ENCODE data around the gene TMC7. TPM values are rescaled to one million over a fixed set of nuclear protein-coding genes. Genes with fewer than 3 reads are reported as not detected.

The TMC7 gene
- total and polyA plus RNA-seq, 2 donors (not counting 3 experiments of a cell fraction or from before 2014, with no cell fraction given), result 5.7 to 7.0 TPM

DNA sequence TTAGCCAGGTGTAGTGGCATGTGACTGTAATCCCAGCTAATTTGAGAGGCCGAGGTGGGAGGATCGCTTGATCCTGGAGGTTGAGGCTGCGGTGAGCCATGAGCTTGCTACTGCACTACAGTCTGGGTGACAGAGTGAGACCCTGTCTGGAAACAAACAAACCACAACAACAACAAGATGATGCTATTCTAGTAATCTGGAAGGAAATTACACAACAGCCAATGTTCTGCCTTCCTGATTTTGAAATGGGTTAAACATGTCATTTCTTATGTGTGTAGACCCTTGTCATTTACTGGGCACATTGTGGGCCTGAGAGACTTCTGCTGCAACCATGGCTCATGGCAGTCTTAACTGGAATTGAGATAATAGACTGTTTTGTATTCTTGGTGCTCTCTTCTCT is 89.6 kb downstream of the TMC7 start:
- Histone ChIP-seq H3K79me2 (ENCODE audit: control insufficient read depth, insufficient read depth, low read length) (no peaks in the 10 kb centered on the region), H3K27me3 (ENCODE audit: control insufficient read depth in 2 of 2, insufficient read depth in 2 of 2, low read length in 2 of 2) (no peaks in the 10 kb centered on the region), H3K9me3 (replicated peaks; ENCODE audit: control insufficient read depth, insufficient read depth, low read length) (no peaks in the 10 kb centered on the region), H4K20me1 (replicated peaks; ENCODE audit: control insufficient read depth, extremely low read depth, insufficient read depth, low read length) (no peaks in the 10 kb centered on the region), H3K4me2 (ENCODE audit: insufficient read depth, low read length) (no peak overlapping the region), H3K9me1 (replicated peaks; ENCODE audit: control insufficient read depth, extremely low read depth, insufficient read depth, low read length) (no peaks in the 10 kb centered on the region), H3K27ac (ENCODE audit: insufficient read depth, low read depth, low read length) (no peak overlapping the region), H3K36me3 (ENCODE audit: control insufficient read depth in 2 of 2, extremely low read depth in 1 of 2, insufficient read depth in 2 of 2, low read length in 2 of 2) (peaks cover 4 to 8% of the 10 kb centered on the region in 2 experiments), H2AFZ (ENCODE audit: low read depth, low read length) (no peak overlapping the region), H3K4me3 (replicated peaks in 1 of 3; ENCODE audit: insufficient read depth in 1 of 3, low read depth in 1 of 3, low read length in 3 of 3) (no peak overlapping the region), H3K4me1 (ENCODE audit: control insufficient read depth, extremely low read depth, insufficient read depth, low read length) (peaks cover 4% of the 10 kb centered on the region), H3K9ac (replicated peaks; ENCODE audit: extremely low read depth, insufficient read depth, low read length) (no peak overlapping the region)
- intact Hi-C loops (cut with micrococcal nuclease), result no loop called here
- ChIA-PET POLR2A (no interaction called here), CTCF (interaction anchor here (0.9 to 7.8 kb wide), 4 partner anchors 13 to 97 kb away, joined by 3 to 132 read pairs (median 6); partner anchors contain the start of gene TMC7)
- dilution Hi-C loops (cut with MboI; ENCODE audit: extremely low pct_ligation_motif_present, low sequenced_read_pairs), result no loop called here
- no TSS peak for BruUV-seq (replicated peaks)
- FAIRE-seq, result no peak
- no peak for DNase-seq (ENCODE audit: low read depth, low spot score)
- TF ChIP-seq EZH2 (IDR thresholded peaks at IDR 0.05; ENCODE audit: borderline replicate concordance, low read depth, low read length, severe bottlenecking), result no peak
- no peak for TF ChIP-seq FOS (IDR thresholded peaks at IDR 0.05; ENCODE audit: borderline replicate concordance, insufficient read depth, low read length)
- TF ChIP-seq POLR2AphosphoS5 (IDR thresholded peaks at IDR 0.05; ENCODE audit: insufficient read depth, low read depth, low read length), result no peak

DNA sequence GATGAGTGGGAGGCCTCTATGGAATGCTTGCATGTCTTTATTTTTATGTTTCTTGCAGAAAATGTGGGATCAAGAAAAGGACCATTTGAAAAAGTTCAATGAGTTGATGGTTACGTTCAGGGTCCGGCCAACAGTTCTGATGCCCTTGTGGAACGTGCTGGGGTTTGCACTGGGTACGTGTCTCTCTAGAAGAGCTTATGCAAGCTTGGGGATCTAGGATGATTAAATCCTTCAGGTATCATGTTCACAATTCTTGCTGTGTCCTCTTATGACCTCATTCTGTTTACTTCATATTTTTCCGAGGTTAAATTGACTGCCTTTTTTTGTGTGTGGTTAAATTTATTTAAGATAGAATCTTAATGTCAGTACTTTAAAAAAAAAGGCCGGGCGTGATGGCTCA is 90.1 kb downstream of the TMC7 start:
- Histone ChIP-seq H3K4me3 (replicated peaks in 1 of 3; ENCODE audit: insufficient read depth in 1 of 3, low read depth in 1 of 3, low read length in 3 of 3) (no peak overlapping the region), H3K79me2 (ENCODE audit: control insufficient read depth, insufficient read depth, low read length) (no peaks in the 10 kb centered on the region), H3K27me3 (ENCODE audit: control insufficient read depth in 2 of 2, insufficient read depth in 2 of 2, low read length in 2 of 2) (no peaks in the 10 kb centered on the region), H3K4me1 (ENCODE audit: control insufficient read depth, extremely low read depth, insufficient read depth, low read length) (no peaks in the 10 kb centered on the region), H2AFZ (ENCODE audit: low read depth, low read length) (no peak overlapping the region), H3K9me1 (replicated peaks; ENCODE audit: control insufficient read depth, extremely low read depth, insufficient read depth, low read length) (no peaks in the 10 kb centered on the region), H4K20me1 (replicated peaks; ENCODE audit: control insufficient read depth, extremely low read depth, insufficient read depth, low read length) (no peaks in the 10 kb centered on the region), H3K4me2 (ENCODE audit: insufficient read depth, low read length) (no peak overlapping the region), H3K9ac (replicated peaks; ENCODE audit: extremely low read depth, insufficient read depth, low read length) (no peak overlapping the region), H3K27ac (ENCODE audit: insufficient read depth, low read depth, low read length) (no peak overlapping the region), H3K9me3 (replicated peaks; ENCODE audit: control insufficient read depth, insufficient read depth, low read length) (no peaks in the 10 kb centered on the region), H3K36me3 (ENCODE audit: control insufficient read depth in 2 of 2, extremely low read depth in 1 of 2, insufficient read depth in 2 of 2, low read length in 2 of 2) (peaks cover 5 to 8% of the 10 kb centered on the region in 2 experiments)
- intact Hi-C loops (cut with micrococcal nuclease) (no loop called here), dilution Hi-C loops (cut with MboI; ENCODE audit: extremely low pct_ligation_motif_present, low sequenced_read_pairs) (no loop called here)
- TF ChIP-seq POLR2A (IDR thresholded peaks at IDR 0.05; ENCODE audit: low read depth, low read length) (no peak), JUN (IDR thresholded peaks at IDR 0.05; ENCODE audit: borderline replicate concordance, insufficient read depth, insufficient read length, low read depth) (no peak), MYC (IDR thresholded peaks at IDR 0.05; ENCODE audit: low read depth, low read length) (no peak), POLR2AphosphoS5 (IDR thresholded peaks at IDR 0.05; ENCODE audit: insufficient read depth, low read depth, low read length) (no peak), FOS (IDR thresholded peaks at IDR 0.05; ENCODE audit: borderline replicate concordance, insufficient read depth, low read length) (no peak), EZH2 (IDR thresholded peaks at IDR 0.05; ENCODE audit: borderline replicate concordance, low read depth, low read length, severe bottlenecking) (no peak), GATA2 (IDR thresholded peaks at IDR 0.05; ENCODE audit: insufficient read depth, insufficient read length, low read depth, low read length) (no peak)
- TF ChIP-seq, protein P1, sequence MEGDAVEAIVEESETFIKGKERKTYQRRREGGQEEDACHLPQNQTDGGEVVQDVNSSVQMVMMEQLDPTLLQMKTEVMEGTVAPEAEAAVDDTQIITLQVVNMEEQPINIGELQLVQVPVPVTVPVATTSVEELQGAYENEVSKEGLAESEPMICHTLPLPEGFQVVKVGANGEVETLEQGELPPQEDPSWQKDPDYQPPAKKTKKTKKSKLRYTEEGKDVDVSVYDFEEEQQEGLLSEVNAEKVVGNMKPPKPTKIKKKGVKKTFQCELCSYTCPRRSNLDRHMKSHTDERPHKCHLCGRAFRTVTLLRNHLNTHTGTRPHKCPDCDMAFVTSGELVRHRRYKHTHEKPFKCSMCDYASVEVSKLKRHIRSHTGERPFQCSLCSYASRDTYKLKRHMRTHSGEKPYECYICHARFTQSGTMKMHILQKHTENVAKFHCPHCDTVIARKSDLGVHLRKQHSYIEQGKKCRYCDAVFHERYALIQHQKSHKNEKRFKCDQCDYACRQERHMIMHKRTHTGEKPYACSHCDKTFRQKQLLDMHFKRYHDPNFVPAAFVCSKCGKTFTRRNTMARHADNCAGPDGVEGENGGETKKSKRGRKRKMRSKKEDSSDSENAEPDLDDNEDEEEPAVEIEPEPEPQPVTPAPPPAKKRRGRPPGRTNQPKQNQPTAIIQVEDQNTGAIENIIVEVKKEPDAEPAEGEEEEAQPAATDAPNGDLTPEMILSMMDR (IDR thresholded peaks at IDR 0.05; ENCODE audit: extremely low read depth in 1 of 2, insufficient read depth in 1 of 2, low read depth in 1 of 2, low read length in 2 of 2), result no peak
- TF ChIP-seq, protein P2, sequence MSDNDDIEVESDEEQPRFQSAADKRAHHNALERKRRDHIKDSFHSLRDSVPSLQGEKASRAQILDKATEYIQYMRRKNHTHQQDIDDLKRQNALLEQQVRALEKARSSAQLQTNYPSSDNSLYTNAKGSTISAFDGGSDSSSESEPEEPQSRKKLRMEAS (IDR thresholded peaks at IDR 0.05; ENCODE audit: insufficient read depth, insufficient read length), result no peak
- ChIA-PET CTCF (interaction anchor here (0.8 to 7.8 kb wide), 3 partner anchors 12 to 90 kb away, joined by 3 to 132 read pairs (median 26); partner anchors contain the start of gene TMC7), POLR2A (no interaction called here)
- no peak for DNase-seq (ENCODE audit: low read depth, low spot score)
- no peak for FAIRE-seq
- no TSS peak for BruUV-seq (replicated peaks)
